Astrocyte (in vitro differentiated cells and primary cell): ENCODE results near the gene NCAM1. TPM values are rescaled to one million over a fixed set of nuclear protein-coding genes. Genes with fewer than 3 reads are reported as not detected.

ENCODE experiments used
- DNase-seq: peaks from one replicate; pipeline ENCODE4 v3.0.0-alpha.2; 2010; ENCODE audit warnings: low read depth
- FAIRE-seq: peaks from 2 replicates; lab custom pipeline; 2011; peaks lifted over from hg19 to GRCh38; lab: Jason Lieb, UNC
- H2AFZ ChIP-seq: 2 replicates; pipeline ENCODE4 v1.6.0; 2012; ENCODE audit warnings: low read depth, low read length, inconsistent platforms
- H3K27ac ChIP-seq: 2 replicates; pipeline ENCODE4 v1.5.1; 2011; ENCODE audit warnings: low read depth, low read length, inconsistent platforms
- H3K27me3 ChIP-seq: 2 replicates; pipeline ENCODE4 v1.6.0; 2011; ENCODE audit warnings: low read length, inconsistent platforms; ENCODE audit not compliant: insufficient read depth
- H3K36me3 ChIP-seq: 2 replicates; pipeline ENCODE4 v1.5.1; 2011; ENCODE audit warnings: low read length, inconsistent platforms; ENCODE audit not compliant: insufficient read depth
- H3K4me1 ChIP-seq: 2 replicates; pipeline ENCODE4 v1.5.1; 2011; ENCODE audit warnings: low read length, inconsistent platforms; ENCODE audit not compliant: insufficient read depth
- H3K4me2 ChIP-seq: 2 replicates; pipeline ENCODE4 v1.6.0; 2012; ENCODE audit warnings: low read length, inconsistent platforms
- H3K4me3 ChIP-seq: 2 replicates; pipeline ENCODE4 v1.5.1; 2011; ENCODE audit warnings: low read depth, mild to moderate bottlenecking, low read length, inconsistent platforms; ENCODE audit not compliant: insufficient read depth
- H3K79me2 ChIP-seq: 2 replicates; pipeline ENCODE4 v1.6.0; 2012; ENCODE audit warnings: mild to moderate bottlenecking, low read length, inconsistent platforms; ENCODE audit not compliant: insufficient read depth
- H3K9ac ChIP-seq: 2 replicates; pipeline ENCODE4 v1.6.0; 2012; ENCODE audit warnings: mild to moderate bottlenecking, low read length, inconsistent platforms
- H3K9me3 ChIP-seq: 2 replicates; pipeline ENCODE4 v1.5.1; 2012; ENCODE audit warnings: low read depth, mild to moderate bottlenecking, low read length, inconsistent platforms; ENCODE audit not compliant: insufficient read depth
- H4K20me1 ChIP-seq: 2 replicates; pipeline ENCODE4 v1.6.0; 2012; ENCODE audit warnings: low read length, inconsistent platforms; ENCODE audit not compliant: insufficient read depth
- H3K27ac Mint-ChIP-seq: one replicate; pipeline ENCODE4 v1.8.0; 2021; ENCODE audit warnings: mild to moderate bottlenecking, mixed read lengths; ENCODE audit not compliant: unreplicated experiment
- H3K27me3 Mint-ChIP-seq: one replicate; pipeline ENCODE4 v1.8.0; 2021; ENCODE audit warnings: low read depth, mixed read lengths; ENCODE audit not compliant: unreplicated experiment
- H3K36me3 Mint-ChIP-seq: one replicate; pipeline ENCODE4 v1.8.0; 2021; ENCODE audit warnings: low read depth, mixed read lengths; ENCODE audit not compliant: unreplicated experiment
- H3K4me1 Mint-ChIP-seq: one replicate; pipeline ENCODE4 v1.8.0; 2021; ENCODE audit warnings: low read depth, mixed read lengths; ENCODE audit not compliant: unreplicated experiment
- H3K4me3 Mint-ChIP-seq: one replicate; pipeline ENCODE4 v1.8.0; 2021; ENCODE audit warnings: mild to moderate bottlenecking, moderate library complexity, mixed read lengths; ENCODE audit not compliant: unreplicated experiment
- H3K9me3 Mint-ChIP-seq: one replicate; pipeline ENCODE4 v1.8.0; 2021; ENCODE audit warnings: mild to moderate bottlenecking, mixed read lengths; ENCODE audit not compliant: unreplicated experiment
- EZH2 ChIP-seq: IDR thresholded peaks from 2 replicates; pipeline ENCODE4 v1.6.1; 2012; ENCODE audit warnings: mild to moderate bottlenecking, low read length, inconsistent platforms; ENCODE audit not compliant: insufficient read depth
- total RNA-seq: library from RNA; stranded (reverse); gene quantifications from 2 replicates; pipeline ENCODE4 v1.2.1, GENCODE V29; 2021
- TF ChIP-seq, protein P1 (sequence below): IDR thresholded peaks from 2 replicates; pipeline ENCODE4 v1.5.1; 2011; ENCODE audit warnings: low read depth, mild to moderate bottlenecking, inconsistent platforms, low read length, moderate library complexity; ENCODE audit not compliant: insufficient read depth

The NCAM1 gene
- total RNA-seq, 1 donor from 2014 or later, result 17.4 TPM

DNA sequence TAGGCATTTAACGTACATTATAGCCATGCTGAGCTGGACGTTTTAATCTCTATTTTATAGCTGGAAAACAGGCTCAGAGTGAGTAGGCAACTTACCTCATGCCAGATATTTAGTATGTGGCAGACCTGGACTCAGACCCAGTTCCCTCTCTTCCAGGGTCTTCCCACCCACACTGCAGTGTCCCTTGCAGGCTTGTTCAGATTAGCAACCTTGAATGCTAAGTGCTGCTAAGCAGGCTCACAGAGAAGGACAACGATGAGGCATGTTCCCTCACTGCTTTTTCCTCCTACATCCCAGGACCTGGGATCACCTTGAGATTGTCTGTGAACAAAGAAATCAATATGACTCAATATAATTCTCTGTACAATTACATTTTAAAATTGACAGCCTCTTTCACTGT lies 65.6 kb downstream of the NCAM1 start:
- no peak overlapping the region for H2AFZ ChIP-seq
- FAIRE-seq, result no peak

DNA sequence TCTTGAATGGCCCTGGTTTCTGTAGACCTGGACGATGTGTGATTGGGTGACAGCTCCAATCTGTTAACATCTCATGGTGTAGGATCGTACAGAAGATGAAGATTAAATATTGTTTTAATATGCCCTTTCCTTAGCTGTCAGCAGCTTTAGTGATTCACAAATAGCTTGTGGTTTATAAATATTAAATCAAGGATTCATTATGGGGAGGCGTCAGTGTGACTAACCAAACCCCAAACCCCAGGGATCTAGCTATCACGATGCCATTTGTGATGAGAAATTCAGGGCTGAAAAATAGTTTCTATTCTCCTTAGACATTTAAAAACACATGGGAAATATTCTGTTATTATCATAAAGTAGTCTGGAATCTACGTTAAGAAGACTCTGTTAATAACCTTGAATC lies 73.4 kb downstream of the NCAM1 start:
- Histone ChIP-seq H3K4me2 (no peak overlapping the region), H3K9ac (no peak overlapping the region), H3K4me1 (no peaks in the 10 kb centered on the region), H2AFZ (no peak overlapping the region), H3K27ac (no peak overlapping the region), H3K36me3 (no peaks in the 10 kb centered on the region), H4K20me1 (no peaks in the 10 kb centered on the region), H3K27me3 (no peaks in the 10 kb centered on the region), H3K4me3 (no peak overlapping the region), H3K9me3 (no peaks in the 10 kb centered on the region), H3K79me2 (no peaks in the 10 kb centered on the region)
- Mint-ChIP-seq H3K36me3 (peaks cover 2% of the 10 kb centered on the region), H3K27ac (no peak overlapping the region), H3K4me1 (no peaks in the 10 kb centered on the region), H3K27me3 (peaks cover 2% of the 10 kb centered on the region), H3K4me3 (no peak overlapping the region), H3K9me3 (peaks cover 3% of the 10 kb centered on the region)
- peak; percentile 26 for DNase-seq
- no peak for FAIRE-seq
- TF ChIP-seq EZH2, result no peak
- TF ChIP-seq, protein P1, sequence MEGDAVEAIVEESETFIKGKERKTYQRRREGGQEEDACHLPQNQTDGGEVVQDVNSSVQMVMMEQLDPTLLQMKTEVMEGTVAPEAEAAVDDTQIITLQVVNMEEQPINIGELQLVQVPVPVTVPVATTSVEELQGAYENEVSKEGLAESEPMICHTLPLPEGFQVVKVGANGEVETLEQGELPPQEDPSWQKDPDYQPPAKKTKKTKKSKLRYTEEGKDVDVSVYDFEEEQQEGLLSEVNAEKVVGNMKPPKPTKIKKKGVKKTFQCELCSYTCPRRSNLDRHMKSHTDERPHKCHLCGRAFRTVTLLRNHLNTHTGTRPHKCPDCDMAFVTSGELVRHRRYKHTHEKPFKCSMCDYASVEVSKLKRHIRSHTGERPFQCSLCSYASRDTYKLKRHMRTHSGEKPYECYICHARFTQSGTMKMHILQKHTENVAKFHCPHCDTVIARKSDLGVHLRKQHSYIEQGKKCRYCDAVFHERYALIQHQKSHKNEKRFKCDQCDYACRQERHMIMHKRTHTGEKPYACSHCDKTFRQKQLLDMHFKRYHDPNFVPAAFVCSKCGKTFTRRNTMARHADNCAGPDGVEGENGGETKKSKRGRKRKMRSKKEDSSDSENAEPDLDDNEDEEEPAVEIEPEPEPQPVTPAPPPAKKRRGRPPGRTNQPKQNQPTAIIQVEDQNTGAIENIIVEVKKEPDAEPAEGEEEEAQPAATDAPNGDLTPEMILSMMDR, result no peak

More for the DNA sequence above, 65.6 kb downstream of the NCAM1 start:
- H3K27ac Mint-ChIP-seq, result no peak overlapping the region
- H4K20me1 ChIP-seq, result no peaks in the 10 kb centered on the region
- no peaks in the 10 kb centered on the region for H3K36me3 Mint-ChIP-seq
- TF ChIP-seq, protein P1, result no peak
- no peak for TF ChIP-seq EZH2
- no peaks in the 10 kb centered on the region for H3K79me2 ChIP-seq
- H3K27me3 Mint-ChIP-seq, result no peaks in the 10 kb centered on the region
- H3K9me3 Mint-ChIP-seq, result no peaks in the 10 kb centered on the region
- no peaks in the 10 kb centered on the region for H3K36me3 ChIP-seq
- no peak for DNase-seq
- no peaks in the 10 kb centered on the region for H3K9me3 ChIP-seq
- H3K4me1 ChIP-seq, result no peaks in the 10 kb centered on the region
- H3K27ac ChIP-seq, result no peak overlapping the region
- H3K27me3 ChIP-seq, result no peaks in the 10 kb centered on the region
- no peak overlapping the region for H3K4me3 Mint-ChIP-seq
- H3K4me1 Mint-ChIP-seq, result peaks cover 14% of the 10 kb centered on the region
- H3K9ac ChIP-seq, result no peak overlapping the region
- H3K4me2 ChIP-seq, result no peak overlapping the region
- H3K4me3 ChIP-seq, result no peak overlapping the region

DNA sequence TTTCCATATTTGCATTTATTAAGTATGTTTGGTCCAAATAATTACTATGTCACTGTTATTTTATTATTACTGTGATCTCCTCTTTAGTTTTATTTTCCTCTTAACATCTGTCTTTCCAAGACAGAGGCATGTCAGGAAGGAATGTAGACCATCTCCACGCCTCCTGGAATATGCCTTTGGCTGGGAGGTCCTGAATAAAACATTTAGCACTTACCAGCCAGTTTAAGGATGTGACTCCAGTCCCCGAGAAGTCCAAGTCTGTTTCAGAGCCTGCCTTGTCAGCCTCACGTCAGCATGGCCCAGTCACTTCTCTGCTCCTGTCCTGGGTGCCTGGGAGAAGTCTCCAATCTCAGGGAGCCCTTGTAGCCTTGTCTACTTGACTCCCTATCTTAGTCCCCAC lies 74.5 kb downstream of the NCAM1 start:
- no peak overlapping the region for H3K27ac Mint-ChIP-seq
- Histone ChIP-seq H2AFZ (no peak overlapping the region), H3K36me3 (no peaks in the 10 kb centered on the region), H3K4me3 (no peak overlapping the region), H3K27me3 (no peaks in the 10 kb centered on the region), H3K4me2 (no peak overlapping the region), H3K9ac (no peak overlapping the region), H3K79me2 (no peaks in the 10 kb centered on the region), H3K9me3 (no peaks in the 10 kb centered on the region), H3K4me1 (no peaks in the 10 kb centered on the region), H3K27ac (no peak overlapping the region), H4K20me1 (no peaks in the 10 kb centered on the region)
- H3K9me3 Mint-ChIP-seq, result peaks cover 3% of the 10 kb centered on the region
- FAIRE-seq, result no peak
- DNase-seq, result no peak
- H3K4me1 Mint-ChIP-seq, result no peaks in the 10 kb centered on the region
- TF ChIP-seq EZH2, result no peak
- TF ChIP-seq, protein P1, result no peak
- no peak overlapping the region for H3K4me3 Mint-ChIP-seq
- H3K27me3 Mint-ChIP-seq, result peaks cover 2% of the 10 kb centered on the region
- H3K36me3 Mint-ChIP-seq, result peaks cover 2% of the 10 kb centered on the region
